Measurements from ENCODE around the gene PDIA5.

The PDIA5 gene

DNA sequence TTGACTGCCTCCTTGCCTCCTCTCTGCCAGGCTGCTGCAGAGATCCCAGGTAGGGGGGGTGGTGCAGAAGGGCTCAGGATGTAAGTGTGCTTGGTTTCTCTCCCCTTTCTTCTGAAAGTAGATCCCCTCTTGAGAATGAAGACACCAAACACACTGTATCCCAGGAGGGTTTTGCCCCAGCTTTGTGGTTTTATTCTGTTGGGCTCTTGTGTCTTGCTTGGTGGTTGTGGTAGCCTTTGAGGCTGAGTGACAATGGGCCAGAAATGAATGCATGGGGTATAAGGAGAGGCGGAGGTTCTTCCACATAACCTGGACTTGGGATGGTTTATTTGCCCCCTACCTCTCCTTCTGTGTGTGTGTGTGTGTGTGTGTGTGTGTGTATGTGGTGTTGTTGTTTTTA is 5.7 kb downstream of the PDIA5 start:
- DNase-seq, result no peak

GRCh38 chr3:123075359-123075758 is 8.5 kb downstream of the PDIA5 start:
- DNase-seq, result no peak

- DNase-seq, result no peak
Measured at GRCh38 chr3:123076112-123076495, 9.3 kb downstream of the PDIA5 start.

DNA sequence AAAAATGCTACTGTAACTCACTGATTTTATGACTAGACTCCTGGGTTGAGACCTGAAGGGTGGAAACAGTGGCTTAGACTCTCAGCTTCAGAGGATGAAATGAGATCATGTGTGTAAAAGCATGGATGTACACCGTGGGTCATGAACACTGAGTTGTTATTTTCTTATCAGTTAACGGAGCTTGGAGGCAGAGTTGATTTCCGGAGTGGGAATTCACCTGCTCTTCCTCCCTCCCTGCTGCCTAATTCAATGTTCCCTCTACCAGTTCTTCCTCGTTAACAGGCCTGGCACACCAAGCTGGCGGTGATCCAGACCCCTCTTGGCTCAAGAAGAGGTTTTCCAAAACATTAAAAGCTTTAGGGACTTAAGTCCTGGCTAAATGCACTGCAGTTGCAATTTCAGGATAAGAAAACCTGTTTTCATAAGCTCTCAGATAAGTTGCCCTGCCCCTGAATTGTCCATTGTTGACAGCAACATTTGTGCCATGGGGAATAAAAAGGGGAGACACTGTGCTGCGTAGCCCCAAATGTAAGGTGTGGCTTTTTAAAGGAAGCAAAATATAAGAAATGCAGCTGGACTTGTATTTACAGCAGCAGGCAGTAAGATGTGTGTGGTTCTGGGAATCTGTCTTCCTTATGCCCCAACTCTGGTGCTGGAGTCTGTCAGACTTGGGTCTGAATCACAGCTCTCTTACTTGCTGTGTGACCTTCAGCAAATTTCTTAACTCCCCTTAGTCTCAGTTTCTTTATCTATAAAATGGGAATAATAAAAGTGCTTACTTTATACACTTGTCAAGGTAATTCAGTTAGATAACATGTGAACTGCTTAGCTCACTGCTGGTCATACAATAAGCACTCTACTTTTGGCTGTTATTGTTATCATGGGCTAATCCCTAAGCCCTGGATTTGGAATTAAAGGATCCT is 9.9 kb downstream of the PDIA5 start:
- peak; percentile 35 for DNase-seq

GRCh38 chr3:123078101-123078500 is 11.3 kb downstream of the PDIA5 start:
- DNase-seq, result no peak

- no peak for DNase-seq
Measured at GRCh38 chr3:123080864-123081562, 14.2 kb downstream of the PDIA5 start.

GRCh38 chr3:123081718-123082369 is 15.0 kb downstream of the PDIA5 start:
- peak; percentile 21 for DNase-seq

DNA sequence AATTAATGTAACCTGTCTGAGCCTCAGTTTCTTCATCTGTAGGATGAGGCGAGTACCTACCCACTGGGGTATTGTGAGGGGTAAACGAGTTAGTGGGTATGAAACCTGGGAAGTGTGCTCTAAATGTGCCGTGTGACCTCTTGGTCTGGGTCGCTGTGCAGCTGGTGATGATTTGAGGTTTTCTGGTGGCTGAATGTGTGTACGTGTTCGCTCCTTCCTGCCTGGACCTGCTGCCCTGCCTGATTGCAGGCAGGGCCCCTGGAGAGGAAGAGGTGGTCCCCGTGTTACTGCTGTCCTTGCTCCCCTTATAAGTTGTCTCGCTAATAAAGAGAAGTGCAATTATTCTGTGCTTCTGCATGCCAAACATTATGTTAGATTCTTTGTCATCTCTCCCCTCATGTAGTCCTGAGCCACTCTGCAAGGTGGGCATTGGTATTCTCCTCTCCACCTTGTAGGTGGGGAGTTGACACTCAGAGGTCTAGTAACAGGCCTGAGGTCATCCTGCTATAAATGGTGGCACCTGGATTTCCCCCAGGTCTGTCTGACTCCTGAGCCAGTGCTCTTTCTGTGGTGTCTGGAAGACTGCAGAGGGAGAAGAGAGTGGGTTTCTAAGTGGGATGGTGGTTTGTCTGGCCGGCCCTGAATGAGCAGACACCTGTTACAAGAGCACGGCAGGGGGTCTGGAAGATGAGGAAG is 15.7 kb downstream of the PDIA5 start:
- peak; percentile 13 for DNase-seq

DNA sequence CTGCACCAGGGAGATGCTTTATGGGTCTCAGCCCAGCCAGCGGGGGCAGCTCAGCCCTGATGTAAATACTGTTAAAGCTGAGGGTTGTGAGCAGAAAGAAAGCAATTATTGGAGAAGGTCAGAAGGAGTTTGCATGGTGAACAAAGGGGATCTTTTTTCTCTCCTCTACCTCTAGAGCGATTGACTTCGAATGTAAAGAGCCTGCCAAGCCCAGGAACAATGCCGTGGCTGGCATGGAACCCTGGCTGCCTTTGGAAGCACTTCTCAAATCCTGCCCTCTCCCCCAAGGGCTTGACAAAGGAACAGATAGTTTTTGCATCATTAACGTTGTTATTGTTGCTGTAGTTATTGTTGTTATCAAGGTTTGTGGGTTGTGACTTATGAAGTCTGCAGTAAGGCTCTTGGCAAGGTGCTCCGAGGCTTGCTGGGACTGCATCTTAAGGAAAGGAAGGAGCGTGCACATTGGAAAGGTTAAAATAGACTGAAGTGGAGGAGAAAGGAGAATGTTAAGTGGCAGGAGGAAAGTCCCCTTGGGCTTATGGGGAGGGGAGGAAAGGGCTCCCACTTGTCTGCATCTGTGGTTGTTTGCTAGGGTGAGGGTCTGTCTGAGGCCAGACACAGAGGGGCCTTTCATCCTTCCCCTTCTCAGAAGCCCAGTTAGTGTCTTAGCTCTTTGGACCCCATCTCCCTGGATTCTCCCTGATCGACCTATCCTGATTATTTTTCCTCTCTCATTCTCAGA is 16.7 kb downstream of the PDIA5 start:
- peak; percentile 2 for DNase-seq

- DNase-seq, result peak; percentile 56
Measured at GRCh38 chr3:123084192-123084591, 17.4 kb downstream of the PDIA5 start.

DNA sequence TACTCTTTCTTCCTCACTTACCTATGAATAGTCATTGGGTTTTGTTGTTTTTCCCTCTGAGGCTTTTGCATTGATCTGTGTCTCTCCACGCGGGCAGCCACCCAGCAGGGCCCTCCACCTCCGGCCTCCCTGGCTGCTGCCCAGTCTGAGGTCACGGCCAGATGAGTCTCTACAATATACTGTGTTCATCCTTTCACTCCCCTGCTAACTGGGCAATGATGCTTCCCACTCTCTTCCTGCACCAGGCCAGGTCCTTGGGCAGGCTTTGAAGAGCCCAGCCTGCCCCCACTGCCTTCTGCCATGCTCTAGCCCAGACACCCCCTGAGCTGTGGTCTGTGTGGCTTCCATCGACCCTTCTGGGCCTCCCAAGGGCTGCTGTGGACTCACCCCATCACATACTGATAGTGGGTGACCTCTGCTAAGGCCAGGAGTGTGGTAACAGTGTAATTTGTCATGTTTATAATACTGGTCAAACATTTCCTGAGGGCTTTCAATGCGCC is 18.0 kb downstream of the PDIA5 start:
- no peak for DNase-seq

- DNase-seq, result peak; percentile 2
Measured at GRCh38 chr3:123085293-123085931, 18.6 kb downstream of the PDIA5 start.

DNA sequence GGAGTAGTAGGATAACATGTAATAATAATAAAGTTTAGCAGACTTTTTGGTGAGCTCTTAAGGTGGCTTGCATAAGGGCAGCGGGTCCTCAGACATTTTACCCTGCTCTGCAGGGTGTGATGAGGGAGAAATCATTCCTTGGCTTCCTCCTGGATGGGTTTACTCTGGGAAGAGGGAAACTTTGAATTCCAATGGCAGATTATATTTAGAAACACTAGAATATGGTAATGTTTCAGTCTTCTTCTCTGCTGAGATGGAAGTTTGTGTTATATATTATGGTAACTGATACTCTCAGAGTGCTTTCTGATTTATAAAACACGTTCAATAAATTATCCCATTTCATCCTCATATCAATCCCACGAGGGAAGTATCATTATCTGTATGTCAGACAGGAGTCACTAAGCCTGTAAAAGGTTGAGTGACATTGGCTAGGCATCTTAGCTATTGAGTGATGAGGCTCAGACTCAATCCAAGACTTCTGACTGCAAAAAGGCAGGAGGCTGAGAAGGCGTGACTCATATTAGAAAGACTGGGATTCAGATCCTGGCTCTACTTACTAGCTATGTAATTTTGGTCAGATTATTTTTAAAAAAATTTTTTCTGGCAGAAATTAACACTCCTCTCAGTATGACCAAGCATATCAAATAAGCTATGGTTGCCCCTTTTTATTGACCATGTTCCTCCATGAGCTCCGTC is 19.3 kb downstream of the PDIA5 start:
- no peak for DNase-seq

- DNase-seq, result peak; percentile 53
Measured at GRCh38 chr3:123088387-123088786, 21.6 kb downstream of the PDIA5 start.

GRCh38 chr3:123089611-123090331 is 22.9 kb downstream of the PDIA5 start:
- DNase-seq, result no peak

DNA sequence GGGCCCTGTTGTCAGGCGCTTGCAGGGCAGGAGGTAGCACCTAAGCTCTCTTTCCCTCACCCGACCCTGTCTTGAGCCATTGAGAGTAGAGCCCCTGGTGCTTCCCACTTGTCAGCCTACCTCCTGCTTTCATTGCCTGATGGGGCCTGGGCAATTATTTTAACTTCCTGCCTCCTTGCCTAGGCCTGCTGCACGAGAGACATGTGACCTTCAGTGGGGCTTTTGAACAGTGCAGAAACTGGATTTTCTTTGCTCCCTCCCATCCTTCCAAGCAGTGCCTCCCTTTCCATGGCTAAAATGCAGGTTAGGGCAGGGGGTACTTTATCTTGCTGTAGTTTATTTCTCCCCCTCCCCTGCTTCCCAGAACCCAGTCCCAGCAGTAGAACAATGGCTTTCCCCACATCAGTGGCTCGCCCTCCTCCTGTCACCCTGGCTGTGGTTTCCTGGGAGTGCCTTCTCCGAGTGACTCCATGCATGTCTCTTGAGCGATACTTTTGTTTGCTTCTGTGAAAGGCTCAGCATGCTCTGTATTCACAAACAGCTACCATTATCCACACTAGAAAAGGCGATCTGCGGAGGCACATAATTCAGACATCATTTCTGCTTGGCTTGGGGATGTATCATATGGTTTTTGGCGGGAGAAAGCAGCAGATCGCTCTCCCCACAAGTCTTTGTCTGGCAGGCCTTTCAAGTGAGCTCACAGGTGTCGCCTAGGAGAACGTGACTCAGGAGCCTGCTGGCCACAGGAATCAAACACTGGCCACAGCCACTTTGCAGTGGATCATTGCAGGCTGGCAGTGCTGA is 24.1 kb downstream of the PDIA5 start:
- peak; percentile 86 for DNase-seq

- DNase-seq, result no peak
Measured at GRCh38 chr3:123092243-123092642, 25.4 kb downstream of the PDIA5 start.

- no peak for DNase-seq
Measured at GRCh38 chr3:123093696-123094095, 26.9 kb downstream of the PDIA5 start.
